Bronchial epithelial cell (primary cell): ENCODE measurements around the gene TMEM97. TPM values are rescaled to one million over a fixed set of nuclear protein-coding genes. Genes with fewer than 3 reads are reported as not detected.
"Not testable (repeated sequence)": the region's sequence is repeated elsewhere in the genome, so short reads cannot be mapped to it uniquely, and the experiment has no call there.

ENCODE experiments used
- DNase-seq: peaks from one replicate; pipeline ENCODE4 v3.0.0-alpha.2; 2010; ENCODE audit warnings: low read depth
- FAIRE-seq: peaks from 2 replicates; lab custom pipeline; 2011; peaks lifted over from hg19 to GRCh38; lab: Jason Lieb, UNC
- H3K27me3 ChIP-seq: 2 replicates; pipeline ENCODE4 v1.5.1; 2011; ENCODE audit warnings: low read length; ENCODE audit not compliant: control insufficient read depth, insufficient read depth
- H3K36me3 ChIP-seq: 2 replicates; pipeline ENCODE4 v1.5.1; 2011; ENCODE audit warnings: low read length; ENCODE audit not compliant: control insufficient read depth, insufficient read depth
- H3K4me3 ChIP-seq: 2 replicates; pipeline ENCODE4 v1.5.1; 2011; ENCODE audit warnings: mild to moderate bottlenecking, low read depth, low read length, control low read depth
- CTCF ChIP-seq: IDR thresholded peaks from 2 replicates; pipeline ENCODE4 v1.5.1; 2011; ENCODE audit warnings: mild to moderate bottlenecking, moderate library complexity, low read length, control low read depth, inconsistent platforms; ENCODE audit not compliant: insufficient read depth, severe bottlenecking
- total RNA-seq: library from RNA; depleted of rRNA; stranded (reverse); fragments of >200 nt; gene quantifications from 2 replicates; pipeline ENCODE4 v1.2.1, GENCODE V29; 2014

TMEM97 gene
- 1.5 and 8.2 TPM in 2 replicates for total RNA-seq

- H3K36me3 ChIP-seq = no peaks in the 10 kb centered on the region
- no peaks in the 10 kb centered on the region for H3K27me3 ChIP-seq
- FAIRE-seq (no peak), DNase-seq (peak; percentile 90)
- TF ChIP-seq CTCF = peak; percentile 12
- H3K4me3 ChIP-seq = peak within 1 kb of the TSS; percentile 80
Observed at GRCh38 chr17:28318759-28319597, at the start of gene TMEM97. TMEM97 (plus strand) TSS chr17:28319200; CDS start chr17:28319240, 40 bp downstream.

GRCh38 chr17:28270055-28270454 is 48.9 kb upstream of the TMEM97 start:
- no peak for TF ChIP-seq CTCF
- no peak for DNase-seq
- H3K4me3 ChIP-seq = no peak overlapping the region
- no peak for FAIRE-seq
- no peaks in the 10 kb centered on the region for H3K36me3 ChIP-seq
- H3K27me3 ChIP-seq = peaks cover 18% of the 10 kb centered on the region

- Histone ChIP-seq H3K36me3 (no peaks in the 10 kb centered on the region), H3K4me3 (no peak overlapping the region), H3K27me3 (peaks cover 22% of the 10 kb centered on the region)
- DNase-seq = no peak
- FAIRE-seq = no peak
- no peak for TF ChIP-seq CTCF
Observed at GRCh38 chr17:28270926-28271325, 48.1 kb upstream of the TMEM97 start.

GRCh38 chr17:28271431-28271830 is 47.6 kb upstream of the TMEM97 start:
- Histone ChIP-seq H3K36me3 (no peaks in the 10 kb centered on the region), H3K4me3 (no peak overlapping the region), H3K27me3 (peaks cover 25% of the 10 kb centered on the region)
- no peak for TF ChIP-seq CTCF
- DNase-seq = no peak
- no peak for FAIRE-seq

GRCh38 chr17:28272166-28272565 is 46.8 kb upstream of the TMEM97 start:
- H3K4me3 ChIP-seq = no peak overlapping the region
- H3K36me3 ChIP-seq = no peaks in the 10 kb centered on the region
- no peak for TF ChIP-seq CTCF
- FAIRE-seq (no peak), DNase-seq (no peak)
- peaks cover 29% of the 10 kb centered on the region for H3K27me3 ChIP-seq

DNA sequence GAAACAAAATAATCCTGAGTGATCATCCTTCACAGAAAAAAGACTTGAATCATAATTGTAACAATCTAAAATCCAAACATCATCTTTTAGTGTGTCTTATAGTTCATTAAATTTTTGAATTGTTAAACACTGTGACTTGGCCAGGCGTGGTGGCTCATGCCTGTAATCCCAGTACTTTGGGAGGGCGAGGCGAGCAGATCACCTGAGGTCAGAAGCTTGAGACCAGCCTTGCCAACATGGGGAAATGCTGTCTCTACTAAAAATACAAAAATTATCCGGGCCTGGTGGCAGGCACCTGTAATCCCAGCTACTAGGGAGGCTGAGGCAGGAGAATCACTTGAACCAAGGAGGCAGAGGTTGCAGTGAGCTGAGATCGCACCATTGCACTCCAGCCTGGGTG is 45.7 kb upstream of the TMEM97 start:
- not testable (repeated sequence) for DNase-seq, H3K36me3 ChIP-seq, FAIRE-seq, H3K4me3 ChIP-seq
- peaks cover 30% of the 10 kb centered on the region for H3K27me3 ChIP-seq
